ENCODE data around the gene CNPPD1. TPM values are rescaled to one million over a fixed set of nuclear protein-coding genes. Genes with fewer than 3 reads are reported as not detected.

Gene CNPPD1
- total and polyA plus RNA-seq, 7 donors: 58.5 to 81.5 (median 71.7) TPM

GRCh38 chr2:219157396-219157795, 19.3 kb downstream of the CNPPD1 start:
- no peaks in the 10 kb centered on the region for H3K27me3 ChIP-seq (ENCODE audit: insufficient read depth in 3 of 3, low read length in 2 of 3)
- H3K36me3 ChIP-seq (ENCODE audit: insufficient read depth in 1 of 2, low read depth in 1 of 2): peaks cover 0 to 47% of the 10 kb centered on the region in 2 donors
- ATAC-seq (no peak), DNase-seq (no peak)
- H3K4me1 ChIP-seq: peaks cover 5% of the 10 kb centered on the region
- intact Hi-C loops (cut with DNase I): no loop called here
- no peak overlapping the region for H3K4me3 ChIP-seq
- no peaks in the 10 kb centered on the region for H3K9me3 ChIP-seq
- no peak overlapping the region for H3K27ac ChIP-seq
- 86 to 87% (median 87%) methylated on average over 8 of the region's 8 CpGs for WGBS, 3 donors
- TF ChIP-seq, protein P1, sequence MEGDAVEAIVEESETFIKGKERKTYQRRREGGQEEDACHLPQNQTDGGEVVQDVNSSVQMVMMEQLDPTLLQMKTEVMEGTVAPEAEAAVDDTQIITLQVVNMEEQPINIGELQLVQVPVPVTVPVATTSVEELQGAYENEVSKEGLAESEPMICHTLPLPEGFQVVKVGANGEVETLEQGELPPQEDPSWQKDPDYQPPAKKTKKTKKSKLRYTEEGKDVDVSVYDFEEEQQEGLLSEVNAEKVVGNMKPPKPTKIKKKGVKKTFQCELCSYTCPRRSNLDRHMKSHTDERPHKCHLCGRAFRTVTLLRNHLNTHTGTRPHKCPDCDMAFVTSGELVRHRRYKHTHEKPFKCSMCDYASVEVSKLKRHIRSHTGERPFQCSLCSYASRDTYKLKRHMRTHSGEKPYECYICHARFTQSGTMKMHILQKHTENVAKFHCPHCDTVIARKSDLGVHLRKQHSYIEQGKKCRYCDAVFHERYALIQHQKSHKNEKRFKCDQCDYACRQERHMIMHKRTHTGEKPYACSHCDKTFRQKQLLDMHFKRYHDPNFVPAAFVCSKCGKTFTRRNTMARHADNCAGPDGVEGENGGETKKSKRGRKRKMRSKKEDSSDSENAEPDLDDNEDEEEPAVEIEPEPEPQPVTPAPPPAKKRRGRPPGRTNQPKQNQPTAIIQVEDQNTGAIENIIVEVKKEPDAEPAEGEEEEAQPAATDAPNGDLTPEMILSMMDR (IDR thresholded peaks at IDR 0.05): no peak

DNA sequence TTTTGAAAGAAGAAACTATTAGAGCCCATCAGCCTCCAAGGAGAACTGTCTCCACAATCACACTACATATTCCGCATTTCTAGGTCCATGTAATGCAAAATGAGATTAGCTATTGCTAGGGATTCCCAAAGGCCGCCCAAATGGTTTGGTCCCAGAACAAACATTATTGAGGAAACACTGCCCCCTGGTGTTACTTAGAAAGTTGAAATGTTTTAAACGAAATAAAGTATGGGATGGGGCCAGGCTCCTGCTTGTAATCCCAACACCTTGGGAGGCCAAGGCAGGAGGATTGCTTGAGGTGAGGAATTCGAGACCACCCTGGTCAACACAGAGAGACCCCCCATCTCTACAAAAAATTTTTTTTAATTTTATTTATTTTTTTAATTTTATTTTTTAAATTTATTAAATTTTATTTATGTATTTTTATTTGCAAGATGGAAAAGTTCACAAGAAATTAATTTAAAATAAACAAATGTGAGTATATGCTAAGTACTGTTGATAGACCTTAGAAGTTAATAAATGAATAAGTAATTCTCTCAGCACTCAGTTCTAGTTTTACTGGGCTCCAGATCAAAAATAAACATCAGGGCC, 21.6 kb downstream of the CNPPD1 start:
- WGBS, 3 donors: 11 to 22% (median 14%) methylated on average over 4 of the region's 4 CpGs
- DNase-seq (no peak), ATAC-seq (peak in 3 of 4 donors; percentile 64 to 69 (median 66))
- no peaks in the 10 kb centered on the region for H3K9me3 ChIP-seq
- intact Hi-C loops (cut with DNase I): loop anchor here in 1 of 2 donors (2.0 kb wide), 1 partner anchor 96 kb away; no protein-coding TSS in a partner anchor
- no peak overlapping the region for H3K27ac ChIP-seq
- no peaks in the 10 kb centered on the region for H3K27me3 ChIP-seq (ENCODE audit: insufficient read depth in 3 of 3, low read length in 2 of 3)
- H3K4me3 ChIP-seq: no peak overlapping the region
- H3K4me1 ChIP-seq: peaks cover 5% of the 10 kb centered on the region
- peaks cover 0 to 65% of the 10 kb centered on the region in 2 donors for H3K36me3 ChIP-seq (ENCODE audit: insufficient read depth in 1 of 2, low read depth in 1 of 2)
- TF ChIP-seq, protein P1 (IDR thresholded peaks at IDR 0.05): peak; percentile 63

GRCh38 chr2:219149667-219150066, 27.1 kb downstream of the CNPPD1 start:
- 16 to 24% (median 20%) methylated on average over 1 of the region's 1 CpG for WGBS, 3 donors
- H3K36me3 ChIP-seq (ENCODE audit: insufficient read depth in 1 of 2, low read depth in 1 of 2): peaks cover 11 to 80% of the 10 kb centered on the region in 2 donors

GRCh38 chr2:219142329-219142728, 34.4 kb downstream of the CNPPD1 start:
- H3K27me3 ChIP-seq (ENCODE audit: insufficient read depth in 3 of 3, low read length in 2 of 3): peaks cover 0 to 3% (median 0%) of the 10 kb centered on the region in 3 donors
- H3K4me3 ChIP-seq: no peak overlapping the region
- ATAC-seq (peak; percentile 91 to 99 (median 98)), DNase-seq (peak; percentile 60 to 66)
- H3K9me3 ChIP-seq: no peaks in the 10 kb centered on the region
- H3K4me1 ChIP-seq: no peaks in the 10 kb centered on the region
- H3K36me3 ChIP-seq (ENCODE audit: insufficient read depth in 1 of 2, low read depth in 1 of 2): peaks cover 18 to 67% of the 10 kb centered on the region in 2 donors
- no peak overlapping the region for H3K27ac ChIP-seq
- TF ChIP-seq, protein P1 (IDR thresholded peaks at IDR 0.05): no peak
- intact Hi-C loops (cut with DNase I): no loop called here
- 68 to 89% (median 77%) methylated on average over 6 of the region's 6 CpGs for WGBS, 3 donors

More at GRCh38 chr2:219149667-219150066, 27.1 kb downstream of the CNPPD1 start:
- Histone ChIP-seq H3K4me1 (no peaks in the 10 kb centered on the region), H3K9me3 (no peaks in the 10 kb centered on the region), H3K27ac (no peak overlapping the region), H3K27me3 (ENCODE audit: insufficient read depth in 3 of 3, low read length in 2 of 3) (no peaks in the 10 kb centered on the region), H3K4me3 (no peak overlapping the region)
- intact Hi-C loops (cut with DNase I): loop anchor here in 1 of 2 donors (5.0 kb wide), 1 partner anchor 122 kb away; no protein-coding TSS in a partner anchor
- no peak for DNase-seq
- TF ChIP-seq, protein P1 (IDR thresholded peaks at IDR 0.05): no peak
- no peak for ATAC-seq
